DMS 273 (cell line): Measurements from ENCODE around the gene CFAP210.
A peak's percentile ranks its signal among the peaks of the same experiment; 100 is the strongest.

Experiments
- DNase-seq: peaks from one replicate; lab custom pipeline; 2025; ENCODE audit not compliant: unreplicated experiment; lab: John Stamatoyannopoulos, UW

CFAP210 gene

GRCh38 chr2:169694113-169694893 is at the start of gene CFAP210, which contains the start of gene PHOSPHO2:
Gene CFAP210 (minus strand): TSS chr2:169694405. CDS start chr2:169694327, 78 bp downstream.
Gene PHOSPHO2 (plus strand): TSS chr2:169694469. CDS start chr2:169700972, 6,503 bp downstream.
- peak; percentile 99 for DNase-seq

DNA sequence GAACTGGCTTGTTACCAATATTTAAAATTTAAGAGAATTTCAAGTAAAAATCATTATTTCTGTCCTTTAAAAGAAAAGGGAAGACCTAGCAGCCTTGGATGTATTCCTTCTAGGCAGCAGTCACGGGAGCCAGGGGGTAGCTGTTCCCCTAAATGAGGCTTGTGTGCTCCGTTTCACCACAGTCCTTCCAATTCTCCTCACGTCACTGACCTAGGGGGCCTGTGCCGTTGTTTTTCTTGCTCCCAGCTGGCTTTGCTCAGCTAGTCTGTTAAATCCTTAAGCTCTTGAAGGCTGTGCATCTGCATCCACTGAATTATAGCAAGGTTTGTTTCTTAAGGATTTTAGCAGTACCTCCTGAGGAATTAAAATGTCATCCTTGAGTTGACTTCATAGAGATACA is 49.3 kb upstream of the CFAP210 start:
- no peak for DNase-seq

DNA sequence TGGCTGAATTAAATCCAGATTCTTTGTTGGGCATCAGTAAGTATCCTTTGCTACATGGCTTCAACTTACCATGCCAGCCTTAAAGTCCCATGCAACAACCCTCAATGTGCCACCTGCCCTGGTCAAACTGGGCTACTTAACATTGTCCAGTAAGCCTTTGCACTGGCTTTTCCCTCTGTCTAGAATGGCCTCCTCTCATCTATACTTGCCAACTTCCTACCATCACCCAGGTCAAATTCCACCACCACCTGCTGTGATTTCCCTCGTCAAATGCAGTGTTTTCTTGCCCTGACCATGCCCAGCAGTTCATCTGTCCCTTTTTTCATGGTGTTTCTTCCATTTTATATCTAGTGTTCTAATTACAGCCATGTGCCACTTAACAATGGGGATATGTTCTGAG is 45.1 kb upstream of the CFAP210 start:
- DNase-seq = peak; percentile 25

GRCh38 chr2:169738566-169739229 is 44.5 kb upstream of the CFAP210 start:
- no peak for DNase-seq

DNA sequence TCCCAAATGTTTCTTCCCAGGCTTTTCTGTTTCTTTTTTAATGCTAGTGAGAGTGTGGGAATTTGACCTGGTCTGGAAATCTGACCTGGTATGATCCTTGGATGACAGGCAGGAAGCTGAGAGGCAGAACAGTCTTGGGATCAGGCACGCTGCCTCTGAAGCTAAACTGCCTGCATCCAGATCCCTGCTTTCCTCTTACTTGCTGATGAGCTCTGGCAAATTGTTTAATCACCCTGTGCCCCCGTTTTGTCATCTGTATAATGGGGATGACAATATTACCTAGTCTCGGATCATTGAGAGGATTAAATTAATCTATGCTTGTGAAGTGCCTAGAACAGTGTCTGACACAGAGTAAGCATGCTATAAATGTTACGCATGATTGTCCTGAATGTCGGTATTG is 42.7 kb upstream of the CFAP210 start:
- no peak for DNase-seq

DNA sequence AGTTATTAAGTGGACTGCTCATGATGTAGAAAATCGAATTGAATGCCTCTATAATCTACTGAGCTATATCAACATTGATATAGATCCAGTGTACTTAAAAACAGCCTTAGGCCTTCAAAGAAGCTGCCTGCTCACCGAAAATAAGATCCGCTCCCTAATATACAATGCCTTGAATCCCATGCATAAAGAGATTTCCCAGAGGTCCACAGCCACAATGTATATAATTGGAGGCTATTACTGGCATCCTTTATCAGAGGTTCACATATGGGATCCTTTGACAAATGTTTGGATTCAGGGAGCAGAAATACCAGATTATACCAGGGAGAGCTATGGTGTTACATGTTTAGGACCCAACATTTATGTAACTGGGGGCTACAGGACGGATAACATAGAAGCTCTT is 41.4 kb upstream of the CFAP210 start:
- no peak for DNase-seq

- DNase-seq = peak; percentile 78
These were observed 40.1 kb upstream of the CFAP210 start for GRCh38 chr2:169734169-169734847.

DNA sequence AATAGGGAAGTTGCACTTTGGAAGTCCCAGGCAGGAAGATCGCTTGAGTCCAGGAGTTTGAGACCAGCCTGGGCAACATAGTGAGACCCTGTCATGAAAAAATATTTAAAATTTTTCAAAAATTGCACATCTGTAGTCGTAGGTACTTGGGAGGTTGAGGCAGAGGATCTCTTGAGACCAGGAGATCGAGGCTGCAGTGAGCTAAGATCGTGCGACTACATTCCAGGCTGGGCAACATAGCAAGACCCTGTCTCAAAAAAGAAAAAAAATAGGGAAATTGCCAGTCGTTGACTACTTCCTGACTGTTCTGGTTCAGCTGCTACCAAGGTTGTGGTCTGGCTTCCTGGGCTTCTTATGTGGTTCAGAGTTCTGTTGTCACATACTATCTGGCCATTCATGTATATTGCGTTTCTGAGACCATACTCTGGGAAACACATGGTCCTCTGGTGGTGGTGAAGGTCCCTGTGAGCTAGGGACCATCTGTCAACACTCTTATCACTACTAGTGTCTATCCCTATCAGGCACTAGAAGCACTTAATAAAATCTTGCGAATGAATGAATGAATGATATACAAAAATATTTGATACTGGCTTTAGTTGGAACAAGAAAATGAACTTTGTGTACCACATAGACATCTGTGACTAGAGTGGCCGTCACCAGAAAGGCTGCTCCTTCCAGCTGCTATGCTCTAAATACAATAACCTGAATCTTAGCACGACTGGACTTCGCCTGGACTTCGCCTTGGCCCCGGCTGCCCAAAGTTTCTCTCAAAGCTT is 38.6 kb upstream of the CFAP210 start:
- peak; percentile 60 for DNase-seq

DNA sequence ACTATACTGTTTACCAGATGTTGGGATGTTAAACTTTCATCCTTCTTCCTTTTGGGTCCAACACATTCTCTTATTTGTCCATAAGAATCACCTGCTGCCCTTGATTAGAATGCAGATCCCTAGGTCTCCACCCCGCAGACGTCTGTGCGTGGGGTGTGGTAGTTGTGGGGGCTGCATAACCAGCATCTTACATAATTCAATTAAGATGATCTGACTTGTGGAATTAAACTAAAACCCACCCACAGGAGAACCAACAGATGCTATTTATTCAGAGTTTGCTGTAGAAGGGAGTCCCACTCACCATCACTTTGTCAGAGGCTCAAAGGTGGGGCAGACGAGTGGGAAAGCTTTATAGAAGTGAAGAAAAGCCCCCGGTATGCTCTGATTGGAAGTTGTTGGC is 37.9 kb upstream of the CFAP210 start:
- peak; percentile 31 for DNase-seq

DNA sequence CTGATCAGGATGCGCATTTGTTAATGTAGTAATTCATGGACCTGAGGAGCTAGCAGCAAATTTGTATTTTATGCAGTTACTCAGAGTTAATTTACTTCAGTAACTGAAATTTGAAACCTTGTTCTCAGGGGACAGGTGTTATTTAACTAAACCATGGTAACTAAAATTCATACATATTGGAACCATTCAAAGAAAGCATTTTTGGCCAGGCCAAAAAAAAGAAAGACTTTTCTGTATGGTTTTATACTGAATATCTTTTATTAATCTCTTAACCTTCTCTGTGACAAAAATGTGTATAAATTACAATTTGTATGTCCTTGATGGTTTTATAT is 35.0 kb upstream of the CFAP210 start:
- peak; percentile 54 for DNase-seq

DNA sequence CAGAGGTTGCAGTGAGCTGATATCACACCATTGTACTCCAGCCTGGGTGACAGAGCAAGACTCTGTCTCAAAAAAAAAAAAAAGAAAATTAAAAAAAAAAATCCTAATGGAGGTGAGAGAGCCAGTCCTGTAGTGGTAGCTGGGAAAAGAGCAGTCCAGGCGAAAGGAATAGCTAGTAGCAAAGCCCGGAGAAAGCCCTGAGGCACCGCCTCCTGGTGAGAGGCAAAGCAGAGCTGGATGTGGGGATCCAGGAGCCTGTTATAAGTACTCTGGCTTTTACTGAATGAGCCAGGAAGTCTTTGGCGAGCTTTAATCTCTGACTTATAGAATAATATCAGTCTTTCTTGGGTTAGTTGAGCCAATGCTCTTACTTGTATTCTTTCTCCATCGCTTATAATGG is 32.9 kb upstream of the CFAP210 start:
- no peak for DNase-seq

DNA sequence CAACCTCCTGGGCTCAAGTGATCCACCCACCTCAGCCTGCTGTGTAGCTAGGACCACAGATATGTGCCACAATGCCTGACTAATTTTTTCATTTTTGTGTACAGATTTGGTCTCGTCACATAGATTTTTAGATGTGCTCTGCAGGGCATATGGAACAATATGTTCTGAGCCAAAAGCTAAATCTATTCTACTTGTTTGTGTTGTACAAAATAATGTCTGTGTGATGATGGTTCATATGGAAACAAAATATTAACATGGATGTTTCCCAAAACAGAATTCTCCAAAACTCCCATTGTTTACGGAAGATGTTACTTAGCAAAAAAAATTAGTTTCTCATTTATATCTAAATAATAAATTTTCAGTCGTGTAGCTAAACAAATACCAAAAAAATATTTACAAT is 26.8 kb upstream of the CFAP210 start:
- DNase-seq = no peak

GRCh38 chr2:169718930-169719504 is 24.8 kb upstream of the CFAP210 start:
- no peak for DNase-seq

GRCh38 chr2:169717691-169718063 is 23.5 kb upstream of the CFAP210 start:
- DNase-seq = no peak

DNA sequence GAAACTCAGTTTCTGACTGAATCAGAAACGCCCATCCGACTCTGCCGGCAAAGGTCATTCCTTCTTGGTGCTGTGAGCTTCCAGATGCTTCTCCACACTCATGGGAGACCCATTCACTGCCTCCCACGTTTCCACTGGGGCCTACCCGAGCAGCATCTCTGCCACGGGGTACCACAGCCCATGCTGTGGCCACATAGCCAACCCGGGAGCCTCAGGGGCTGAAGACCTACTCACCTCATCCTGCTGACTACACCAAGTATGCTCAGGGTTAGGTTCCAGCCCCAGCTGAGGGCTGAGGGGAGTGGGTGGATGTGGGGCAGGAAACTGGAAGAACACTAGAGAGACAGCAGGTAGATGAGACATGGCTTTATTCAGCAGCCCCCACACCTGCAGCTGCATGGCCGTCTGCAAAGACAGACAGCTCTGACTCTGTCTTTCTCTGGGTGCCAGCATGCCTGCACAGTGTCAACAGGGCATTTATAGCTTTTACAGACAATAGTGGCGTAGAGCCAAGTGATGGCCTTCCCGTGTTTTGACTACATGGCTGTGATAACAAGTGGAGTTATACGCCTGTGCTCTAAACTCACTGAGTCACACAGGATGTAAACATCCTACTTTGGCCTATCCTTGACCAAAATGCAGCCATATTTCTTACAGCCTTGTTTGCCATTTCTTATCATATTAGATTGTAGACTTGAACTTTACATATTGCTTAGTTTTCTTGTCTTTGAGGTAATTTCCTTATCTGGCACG is 22.9 kb upstream of the CFAP210 start:
- no peak for DNase-seq

- peak; percentile 78 for DNase-seq
These were observed 22.2 kb upstream of the CFAP210 start for GRCh38 chr2:169716238-169716886.

DNA sequence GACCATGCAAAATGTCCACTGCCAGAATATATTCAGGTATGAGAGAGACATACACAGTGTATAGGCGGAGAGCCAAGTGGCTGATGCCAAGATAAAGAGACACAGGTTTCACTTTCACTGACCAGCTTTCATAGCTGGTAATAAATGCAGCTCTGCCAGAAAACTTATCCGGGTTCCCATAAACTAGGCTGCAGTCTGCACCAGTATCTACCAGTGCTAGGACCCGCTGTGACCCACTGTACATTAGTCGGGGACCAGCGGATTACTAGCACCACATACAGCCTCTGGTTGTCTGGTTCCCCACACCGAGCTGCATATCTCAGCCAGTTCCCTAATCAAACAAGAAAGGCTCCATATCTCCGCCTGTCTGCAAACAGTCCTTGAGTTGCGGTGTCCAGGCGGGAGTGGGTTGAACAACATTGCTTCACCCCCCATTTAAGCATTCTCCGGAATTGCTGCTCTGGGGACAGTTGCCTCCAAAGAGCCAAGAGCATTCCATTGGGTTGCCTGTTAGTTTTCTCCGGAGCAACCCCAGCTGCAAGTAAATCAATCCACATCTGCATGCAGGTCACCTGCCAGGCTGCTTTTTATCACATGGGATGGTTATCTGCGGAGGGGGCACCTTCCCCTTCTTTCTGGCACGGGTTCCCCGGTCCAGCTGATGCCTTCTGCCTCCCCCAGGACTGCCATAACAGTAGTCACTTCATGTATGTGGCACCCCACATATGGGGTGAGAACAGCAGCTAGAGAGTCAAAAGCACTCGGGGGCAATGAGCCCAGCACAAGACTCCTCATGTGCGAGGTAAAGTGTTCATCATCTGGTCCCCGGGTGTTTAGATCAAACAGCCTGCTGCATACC is 21.4 kb upstream of the CFAP210 start:
- DNase-seq = peak; percentile 52

DNA sequence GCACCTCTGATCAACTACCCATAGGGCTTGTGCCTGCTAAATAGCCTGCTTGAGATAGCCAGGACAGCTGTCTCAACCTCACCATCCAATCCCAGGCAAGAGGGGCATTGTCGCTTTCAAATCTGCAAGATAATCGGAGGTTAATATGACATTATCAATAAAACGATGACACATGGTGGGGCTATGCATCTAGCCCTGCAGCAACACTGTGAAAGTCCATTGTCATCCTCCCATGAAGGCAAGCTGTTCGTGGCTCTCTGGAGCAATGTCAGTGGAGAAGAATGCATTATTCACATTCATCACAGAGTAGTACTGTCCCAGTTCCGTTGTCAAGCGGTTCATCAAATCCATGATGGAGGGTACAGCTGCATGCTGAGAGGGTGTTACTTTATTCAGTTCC is 20.5 kb upstream of the CFAP210 start:
- no peak for DNase-seq

DNA sequence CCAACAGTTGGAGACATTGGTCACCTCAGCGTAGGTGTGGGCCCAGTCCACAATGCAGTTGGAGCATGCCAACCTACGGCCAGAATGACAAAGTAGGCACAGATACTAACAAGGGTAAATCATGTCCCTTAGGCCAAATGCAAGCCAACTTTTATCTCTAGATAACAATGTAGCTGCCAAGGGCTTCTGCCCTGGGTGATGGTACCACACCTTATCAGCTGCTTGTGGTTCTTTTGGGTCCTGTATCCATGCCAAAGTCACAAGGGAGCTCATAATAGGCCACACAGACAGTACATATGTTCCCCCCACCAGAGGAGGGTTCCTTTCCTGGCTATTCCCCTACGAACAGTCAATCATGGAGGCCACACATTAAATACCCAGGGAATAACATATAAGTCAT is 19.1 kb upstream of the CFAP210 start:
- DNase-seq = no peak
